Fibroblast of skin of right quadriceps (primary cell): ENCODE data around the gene SYNGR2.
A peak's percentile ranks its signal among the peaks of the same experiment; 100 is the strongest.

ENCODE experiments used
- DNase-seq: peaks from one replicate; pipeline ENCODE4 v3.0.0-alpha.2; 2013

Gene SYNGR2

DNA sequence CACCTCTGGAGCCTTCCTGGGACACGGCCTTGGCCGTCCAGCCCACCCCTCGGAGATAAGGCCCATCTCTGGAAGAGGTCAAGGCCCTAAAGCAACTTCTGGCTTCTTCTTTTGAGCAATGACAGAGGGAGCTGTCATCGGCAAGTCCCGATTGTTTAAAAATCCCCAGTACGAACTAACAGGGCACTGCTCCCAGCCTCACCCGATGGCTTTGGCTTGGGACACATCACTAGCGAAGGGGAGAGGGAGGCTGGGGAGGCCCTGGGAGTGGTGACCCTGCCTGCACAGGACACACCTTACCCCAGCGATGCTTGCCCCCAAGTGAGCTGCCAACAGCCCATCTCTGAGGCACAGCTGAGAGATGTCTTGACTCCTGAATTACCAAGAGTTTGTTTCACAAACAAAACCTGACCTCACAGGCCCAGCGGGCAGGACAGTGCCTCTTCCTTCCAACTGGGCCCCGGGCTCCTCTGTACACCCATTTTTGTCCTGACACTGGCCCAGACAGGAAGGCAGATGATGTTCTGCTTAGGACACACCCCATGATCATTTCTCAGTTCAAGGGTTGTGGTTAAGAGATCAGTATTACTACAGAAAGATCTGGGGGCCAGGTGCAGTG, 4.8 kb downstream of the SYNGR2 start:
- DNase-seq, result no peak

GRCh38 chr17:78174346-78174869, 6.0 kb downstream of the SYNGR2 start:
- no peak for DNase-seq

GRCh38 chr17:78174870-78175642, 6.7 kb downstream of the SYNGR2 start:
- no peak for DNase-seq

- DNase-seq, result no peak
Measured at GRCh38 chr17:78175643-78175981, 7.2 kb downstream of the SYNGR2 start.

GRCh38 chr17:78176548-78177025, 8.2 kb downstream of the SYNGR2 start:
- DNase-seq, result peak; percentile 38

GRCh38 chr17:78179372-78179771, 11.0 kb downstream of the SYNGR2 start:
- peak; percentile 26 for DNase-seq

- DNase-seq, result no peak
Measured at GRCh38 chr17:78180083-78180482, 11.7 kb downstream of the SYNGR2 start.

DNA sequence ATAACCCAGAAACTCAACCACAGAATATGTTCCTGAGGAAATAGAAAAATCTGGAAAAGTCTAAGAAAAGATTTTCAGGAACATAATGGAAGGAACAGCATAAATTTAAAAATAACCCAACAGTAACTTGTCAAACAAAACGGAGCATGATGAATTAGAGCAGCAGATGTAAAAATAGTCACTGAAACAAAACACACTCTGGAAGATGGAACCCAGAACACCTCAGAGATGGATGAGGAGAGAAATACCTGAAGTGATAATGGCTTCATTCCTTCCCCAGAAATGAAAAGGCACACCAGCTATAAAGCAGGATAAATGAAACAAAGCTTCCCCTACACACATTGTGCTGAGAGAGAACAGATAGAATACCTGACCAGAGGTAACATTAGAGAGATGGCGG, 12.1 kb downstream of the SYNGR2 start:
- DNase-seq, result no peak

GRCh38 chr17:78182504-78182903, 14.1 kb downstream of the SYNGR2 start:
- no peak for DNase-seq

GRCh38 chr17:78183916-78184315, 15.5 kb downstream of the SYNGR2 start:
- DNase-seq, result no peak

- DNase-seq, result no peak
Measured at GRCh38 chr17:78184351-78184750, 16.0 kb downstream of the SYNGR2 start.

DNA sequence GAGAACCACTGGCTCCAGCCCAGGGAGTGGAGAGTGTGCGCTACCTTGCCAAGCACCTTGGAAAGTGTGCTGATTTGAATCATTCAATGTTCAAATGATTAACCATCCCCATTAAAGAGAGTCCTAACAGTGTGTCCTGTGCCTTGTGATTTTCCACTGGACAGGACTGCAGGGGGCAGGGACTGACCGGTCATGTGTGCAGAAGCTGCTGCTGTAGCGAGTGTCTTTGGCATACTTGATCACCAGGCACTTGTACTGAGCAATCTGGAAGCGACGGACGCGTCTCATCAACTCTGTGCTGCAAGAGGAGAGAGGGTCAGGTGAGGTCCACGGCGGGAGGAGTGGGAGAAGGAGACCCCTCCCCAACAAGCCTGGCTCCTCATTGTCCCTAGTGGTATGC, 16.5 kb downstream of the SYNGR2 start:
- DNase-seq, result no peak

GRCh38 chr17:78185981-78186691, 17.8 kb downstream of the SYNGR2 start:
- peak; percentile 18 for DNase-seq

GRCh38 chr17:78186692-78187595, 18.6 kb downstream of the SYNGR2 start, which contains the start of the genes AFMID and TK1:
Gene AFMID, plus strand, starts transcription at chr17:78187362. Its CDS starts 9 bp downstream, at chr17:78187371.
Gene TK1, minus strand, starts transcription at chr17:78187052. Its CDS starts 58 bp downstream, at chr17:78186994.
- peak; percentile 97 for DNase-seq

DNA sequence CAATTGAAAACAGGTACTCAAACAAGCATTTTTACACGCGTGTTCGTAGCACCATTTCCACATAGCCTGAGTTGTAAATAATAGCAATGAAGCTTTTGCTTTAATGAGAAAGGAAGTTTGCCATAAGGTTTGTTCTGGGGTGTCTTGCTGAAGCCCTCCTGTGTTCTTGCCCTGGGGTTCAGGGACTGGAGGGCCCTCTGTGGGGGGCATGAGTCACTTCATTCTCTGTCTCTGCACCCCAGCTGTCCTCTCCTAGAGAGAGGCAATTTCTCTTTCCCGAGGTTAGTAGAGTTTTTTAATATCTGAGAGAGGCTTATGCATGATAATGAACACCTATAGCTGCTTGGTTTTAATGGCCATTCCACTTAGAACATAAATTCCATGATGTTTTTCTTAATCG, 28.3 kb downstream of the SYNGR2 start:
- DNase-seq, result no peak

DNA sequence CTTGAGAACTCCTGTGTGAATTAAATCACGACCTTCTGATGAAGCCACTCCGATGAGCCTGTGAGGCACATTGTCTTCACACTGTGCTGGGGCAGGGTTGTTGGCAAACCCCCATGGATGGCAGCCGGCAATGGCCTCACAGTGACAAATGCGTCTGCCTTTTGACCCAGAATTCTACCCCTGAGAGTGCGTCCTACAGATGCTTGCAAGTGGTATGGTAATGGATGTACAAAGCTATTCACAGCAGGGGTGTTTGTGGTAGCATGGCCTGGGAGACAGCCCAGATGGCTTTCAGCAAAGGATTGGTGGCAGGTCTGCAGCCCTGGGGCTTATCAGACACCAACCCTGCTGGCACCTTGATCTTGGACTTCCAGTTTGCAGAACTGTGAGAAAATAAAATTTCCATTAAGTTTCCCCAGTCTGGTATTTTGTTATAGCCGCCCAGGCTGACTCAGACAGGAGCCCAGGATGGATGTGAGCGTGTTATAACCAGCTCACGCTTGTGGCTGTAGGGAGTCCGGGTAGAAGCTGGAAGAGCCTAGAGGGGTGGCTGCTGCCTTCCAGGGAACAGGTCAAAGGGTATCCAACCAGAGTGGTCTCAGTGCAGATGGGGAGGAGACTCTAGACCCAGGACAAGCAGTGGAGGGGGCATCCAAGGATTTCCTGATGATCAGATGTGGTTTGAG, 28.9 kb downstream of the SYNGR2 start:
- no peak for DNase-seq

GRCh38 chr17:78200451-78200850, 32.1 kb downstream of the SYNGR2 start:
- no peak for DNase-seq

- DNase-seq, result no peak
Measured at GRCh38 chr17:78202666-78203065, 34.3 kb downstream of the SYNGR2 start.

DNA sequence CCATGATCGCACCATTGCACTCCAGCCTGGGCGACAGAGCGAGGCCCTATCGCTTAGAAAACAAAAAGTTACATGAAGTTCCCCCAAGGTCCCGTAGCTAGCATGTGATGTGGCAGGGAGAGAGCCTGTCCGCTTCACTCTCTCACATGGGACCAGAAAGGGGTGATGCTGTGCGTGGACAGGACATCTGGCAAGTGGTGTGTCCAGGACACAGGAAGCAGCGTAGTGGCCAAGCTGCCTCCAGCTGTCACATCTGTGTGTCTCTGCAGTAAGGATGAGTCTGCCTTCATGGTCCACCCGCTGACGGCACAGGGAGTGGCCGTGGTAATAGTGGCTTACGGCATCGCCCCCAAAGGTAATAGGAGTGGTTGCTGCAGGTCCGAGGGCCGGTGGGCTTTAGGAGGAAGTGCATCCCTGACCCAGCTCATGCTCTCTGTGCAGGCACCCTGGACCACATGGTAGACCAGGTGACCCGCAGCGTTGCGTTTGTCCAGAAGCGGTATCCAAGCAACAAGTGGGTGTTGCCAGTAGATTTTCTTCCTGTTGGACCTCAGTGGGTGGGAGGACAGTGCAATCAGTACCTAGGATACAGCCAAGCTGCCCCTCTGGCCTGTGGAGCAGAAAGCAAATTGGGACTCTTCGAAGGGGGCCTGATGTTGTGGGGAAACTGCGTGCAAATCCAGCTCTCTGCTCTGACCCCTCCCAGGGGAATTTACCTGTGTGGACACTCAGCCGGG, 36.2 kb downstream of the SYNGR2 start:
- no peak for DNase-seq

GRCh38 chr17:78205124-78205775, 36.9 kb downstream of the SYNGR2 start:
- no peak for DNase-seq
